Measurements from ENCODE around the gene N4BP2.
"Not testable (repeated sequence)": the region's sequence is repeated elsewhere in the genome, so short reads cannot be mapped to it uniquely, and the experiment has no call there.

Gene N4BP2

DNA sequence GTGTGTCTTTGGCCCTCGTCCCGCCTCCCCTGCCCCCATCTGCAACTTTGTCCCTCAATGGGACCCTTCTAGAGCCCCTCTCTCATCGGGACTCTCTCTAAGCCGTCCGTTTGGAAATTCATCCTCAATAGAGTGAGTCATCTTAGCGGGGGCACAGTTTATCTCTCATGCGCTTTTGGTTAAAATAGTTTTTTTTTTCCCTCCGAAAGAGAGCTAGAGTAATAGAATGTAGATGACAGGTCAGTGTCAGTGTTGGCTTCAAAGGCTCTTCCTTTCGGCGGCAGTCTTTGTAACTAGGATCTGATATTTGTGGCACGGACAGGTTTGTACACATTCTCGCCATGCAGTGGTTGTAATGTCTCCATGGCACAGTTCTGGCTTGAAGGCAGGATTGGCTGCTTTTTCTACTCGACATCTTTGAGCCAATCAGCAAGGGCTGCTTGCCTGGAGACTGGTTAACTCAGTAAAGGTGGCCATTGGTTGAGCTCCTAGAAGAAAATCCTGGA lies 989 bp downstream of the N4BP2 start:
- peak overlapping the region; percentile 94 for H3K27ac Mint-ChIP-seq
- peaks cover 44% of the 10 kb centered on the region for H3K4me1 Mint-ChIP-seq (ENCODE audit: low read depth)
- DNase-seq: peak; percentile 66
- H3K9me3 Mint-ChIP-seq: no peaks in the 10 kb centered on the region
- no peaks in the 10 kb centered on the region for H3K27me3 Mint-ChIP-seq
- H3K36me3 Mint-ChIP-seq (ENCODE audit: low read depth): peaks cover 29% of the 10 kb centered on the region
- peak overlapping the region; percentile 83 for H3K4me3 Mint-ChIP-seq

DNA sequence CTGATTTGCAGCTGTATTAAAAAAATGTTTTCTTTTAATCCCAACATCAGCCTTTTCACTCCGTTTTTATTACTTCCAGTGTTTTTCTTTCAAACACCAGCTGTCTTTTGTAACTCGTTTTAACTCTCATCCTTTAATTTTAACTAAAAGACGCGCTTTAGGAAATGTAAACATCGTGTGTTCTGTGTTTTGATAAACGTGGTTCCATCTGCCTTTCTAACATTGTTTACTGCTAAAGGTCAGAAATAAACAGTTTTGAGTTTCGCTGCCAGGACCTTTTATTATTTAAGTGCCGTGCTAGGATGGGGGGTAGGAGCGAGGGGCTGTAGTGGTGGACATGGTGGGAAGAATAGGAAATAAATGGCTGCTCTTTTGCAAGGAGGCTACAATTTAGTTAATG lies 1.5 kb downstream of the N4BP2 start:
- Mint-ChIP-seq H3K27ac (peak overlapping the region; percentile 94), H3K4me3 (peak overlapping the region; percentile 83), H3K36me3 (ENCODE audit: low read depth) (peaks cover 33% of the 10 kb centered on the region), H3K4me1 (ENCODE audit: low read depth) (peaks cover 44% of the 10 kb centered on the region), H3K27me3 (no peaks in the 10 kb centered on the region), H3K9me3 (no peaks in the 10 kb centered on the region)
- no peak for DNase-seq

DNA sequence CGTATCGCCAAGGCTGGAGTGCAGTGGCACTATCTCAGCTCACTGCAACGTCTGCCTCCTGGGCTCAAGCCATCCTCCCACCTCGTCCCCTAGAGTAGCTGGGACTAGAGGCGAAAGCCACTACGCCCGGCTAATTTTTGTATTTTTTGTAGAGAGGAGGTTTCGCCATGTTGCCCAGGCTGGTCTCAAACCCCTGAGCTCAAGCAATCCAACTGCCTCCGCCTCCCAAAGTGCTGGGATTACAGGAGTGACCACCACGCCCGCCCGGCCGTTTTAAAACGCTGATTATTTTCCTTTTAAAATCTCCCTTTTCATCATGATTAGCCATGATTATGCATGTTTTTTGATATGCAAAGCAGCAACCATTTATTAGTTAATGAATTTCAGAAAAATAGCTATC lies 2.2 kb downstream of the N4BP2 start:
- Mint-ChIP-seq H3K4me1 (ENCODE audit: low read depth) (peaks cover 45% of the 10 kb centered on the region), H3K9me3 (no peaks in the 10 kb centered on the region), H3K27ac (peak overlapping the region; percentile 52), H3K4me3 (peak overlapping the region; percentile 83), H3K27me3 (no peaks in the 10 kb centered on the region), H3K36me3 (ENCODE audit: low read depth) (peaks cover 38% of the 10 kb centered on the region)
- no peak for DNase-seq

DNA sequence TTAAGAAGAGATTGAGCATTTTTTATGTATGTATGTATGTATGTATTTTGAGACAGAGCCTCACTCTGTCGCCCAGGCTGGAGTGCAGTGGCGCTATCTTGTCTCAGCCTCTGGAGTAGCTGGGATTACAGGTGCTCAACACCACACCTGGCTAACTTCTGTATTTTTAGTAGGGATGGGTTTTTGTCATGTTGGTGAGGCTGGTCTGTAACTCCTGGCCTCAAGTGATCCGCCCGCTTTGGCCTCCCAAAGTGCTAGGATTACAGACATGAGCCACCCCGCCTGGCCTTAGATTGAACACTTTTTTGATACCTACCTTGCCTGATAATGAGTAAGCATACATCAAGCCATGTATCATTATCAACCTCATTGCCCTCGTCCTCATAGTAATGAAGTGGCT lies 2.7 kb downstream of the N4BP2 start:
- Mint-ChIP-seq H3K9me3 (no peaks in the 10 kb centered on the region), H3K4me3 (peak overlapping the region; percentile 83), H3K27me3 (no peaks in the 10 kb centered on the region), H3K4me1 (ENCODE audit: low read depth) (peaks cover 43% of the 10 kb centered on the region), H3K36me3 (ENCODE audit: low read depth) (peaks cover 43% of the 10 kb centered on the region), H3K27ac (peak overlapping the region; percentile 62)
- no peak for DNase-seq

DNA sequence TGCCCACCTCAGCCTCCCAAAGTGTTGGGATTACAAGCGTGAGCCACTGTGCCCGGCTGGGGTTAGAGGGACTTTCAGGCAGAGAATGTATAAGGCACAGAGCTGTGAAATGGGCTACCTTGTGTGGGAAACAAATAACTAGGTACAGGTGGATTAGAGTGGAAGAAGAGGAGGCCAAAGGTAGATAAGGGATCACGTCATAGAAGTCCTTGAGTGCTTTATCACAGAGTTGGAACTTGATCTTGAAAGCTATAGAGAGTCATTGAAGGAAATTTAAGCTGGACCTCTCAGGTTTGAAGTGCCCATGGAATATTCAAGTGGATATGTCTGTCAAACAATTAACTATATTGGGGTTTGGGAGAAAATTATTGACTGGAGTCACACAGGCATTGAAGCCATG lies 8.4 kb downstream of the N4BP2 start:
- Mint-ChIP-seq H3K4me1 (ENCODE audit: low read depth) (peaks cover 49% of the 10 kb centered on the region), H3K9me3 (no peaks in the 10 kb centered on the region), H3K27me3 (no peaks in the 10 kb centered on the region), H3K36me3 (ENCODE audit: low read depth) (peaks cover 49% of the 10 kb centered on the region), H3K27ac (no peak overlapping the region), H3K4me3 (no peak overlapping the region)
- DNase-seq: no peak

DNA sequence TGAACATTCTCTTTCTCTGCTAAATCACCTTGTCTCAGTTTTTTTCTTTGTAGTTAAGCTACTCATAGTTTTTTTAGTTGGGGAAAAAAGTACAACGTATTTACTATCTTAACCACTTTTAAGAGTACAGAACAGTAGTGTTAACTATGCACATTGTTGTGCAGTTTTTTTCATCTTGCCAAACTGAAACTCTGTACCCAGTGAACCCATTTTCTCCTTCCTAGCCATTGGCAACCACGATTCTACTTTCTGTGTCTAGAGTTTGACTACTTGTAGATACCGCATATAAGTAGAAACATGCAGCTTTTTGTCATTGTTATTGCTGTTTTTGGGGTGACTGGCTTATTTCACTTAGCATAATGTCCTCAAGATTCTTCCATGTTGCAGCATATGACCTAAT lies 10.0 kb downstream of the N4BP2 start:
- Mint-ChIP-seq H3K4me1 (ENCODE audit: low read depth) (peaks cover 57% of the 10 kb centered on the region), H3K27me3 (no peaks in the 10 kb centered on the region), H3K36me3 (ENCODE audit: low read depth) (peaks cover 43% of the 10 kb centered on the region), H3K4me3 (no peak overlapping the region), H3K27ac (peak overlapping the region; percentile 63), H3K9me3 (no peaks in the 10 kb centered on the region)
- no peak for DNase-seq

DNA sequence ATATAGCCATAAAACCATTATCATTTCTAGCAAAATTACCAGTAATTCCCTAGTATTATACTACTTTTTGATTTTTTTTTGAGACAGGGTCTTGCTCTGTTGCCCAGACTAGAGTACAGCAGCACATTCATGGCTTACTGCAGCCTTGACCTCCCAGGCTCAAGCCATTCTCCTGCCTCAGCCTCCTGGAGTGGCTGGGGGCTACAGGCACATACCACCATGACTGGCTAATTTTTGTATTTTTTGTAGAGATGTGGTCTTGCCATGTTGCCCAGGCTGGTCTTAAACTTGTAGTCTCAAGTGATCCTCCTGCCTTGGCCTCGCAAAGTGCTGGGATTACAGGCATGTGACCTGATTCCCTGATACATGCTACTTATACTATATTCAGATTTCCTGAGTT lies 13.7 kb downstream of the N4BP2 start:
- Mint-ChIP-seq H3K4me3 (no peak overlapping the region), H3K9me3 (no peaks in the 10 kb centered on the region), H3K36me3 (ENCODE audit: low read depth) (peaks cover 36% of the 10 kb centered on the region), H3K4me1 (ENCODE audit: low read depth) (peaks cover 43% of the 10 kb centered on the region), H3K27me3 (no peaks in the 10 kb centered on the region), H3K27ac (no peak overlapping the region)
- no peak for DNase-seq

DNA sequence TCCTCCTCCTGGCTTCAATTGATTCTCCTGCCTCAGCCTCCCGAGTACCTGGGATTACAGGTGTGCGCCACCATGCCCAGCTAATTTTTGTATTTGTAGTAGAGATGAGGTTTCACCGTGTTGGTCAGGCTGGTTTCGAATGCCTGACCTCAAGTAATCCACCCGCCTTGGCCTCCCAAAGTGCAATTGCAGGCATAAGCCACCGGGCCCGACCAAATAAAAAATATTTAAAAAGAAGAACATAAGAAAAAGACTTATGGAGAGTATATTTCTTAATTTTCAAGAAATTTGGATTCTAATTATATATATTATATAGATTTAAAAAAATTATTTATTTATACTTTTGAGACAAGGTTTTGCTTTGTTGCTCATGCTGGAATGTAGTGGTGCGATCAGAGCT lies 29.8 kb downstream of the N4BP2 start:
- Mint-ChIP-seq H3K4me1 (ENCODE audit: low read depth) (peaks cover 4% of the 10 kb centered on the region), H3K4me3 (no peak overlapping the region), H3K27ac (no peak overlapping the region), H3K27me3 (no peaks in the 10 kb centered on the region), H3K36me3 (ENCODE audit: low read depth) (peaks cover 24% of the 10 kb centered on the region), H3K9me3 (no peaks in the 10 kb centered on the region)
- DNase-seq: no peak

DNA sequence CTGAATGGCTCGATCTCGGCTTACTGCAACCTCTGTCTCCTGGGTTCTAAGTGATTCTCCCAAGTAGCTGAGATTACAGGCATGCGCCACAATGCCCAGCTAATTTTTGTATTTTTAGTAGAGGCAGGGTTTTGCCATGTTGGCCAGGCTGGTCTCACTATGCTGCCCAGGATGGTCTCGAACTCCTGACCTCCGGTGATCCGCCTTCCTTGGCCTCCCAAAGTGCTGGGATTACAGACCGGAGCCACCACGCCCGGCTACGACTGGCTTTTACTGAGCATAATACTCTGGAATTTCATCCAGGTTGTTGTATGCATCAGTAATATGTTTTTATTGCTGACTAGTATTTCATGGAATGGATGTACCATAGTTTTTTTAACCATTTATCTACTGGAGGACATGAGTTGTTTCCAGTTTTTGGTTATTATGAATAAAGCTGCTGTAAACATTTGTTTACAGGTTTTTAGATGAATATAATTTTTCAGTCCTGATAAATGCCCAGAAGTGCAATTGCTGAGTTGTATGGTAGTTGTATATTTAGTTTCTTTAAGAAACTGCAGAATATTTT lies 31.2 kb downstream of the N4BP2 start:
- H3K36me3 Mint-ChIP-seq (ENCODE audit: low read depth): peaks cover 20% of the 10 kb centered on the region
- H3K27ac Mint-ChIP-seq: no peak overlapping the region
- no peaks in the 10 kb centered on the region for H3K27me3 Mint-ChIP-seq
- no peak for DNase-seq
- no peak overlapping the region for H3K4me3 Mint-ChIP-seq
- no peaks in the 10 kb centered on the region for H3K9me3 Mint-ChIP-seq
- peaks cover 5% of the 10 kb centered on the region for H3K4me1 Mint-ChIP-seq (ENCODE audit: low read depth)

DNA sequence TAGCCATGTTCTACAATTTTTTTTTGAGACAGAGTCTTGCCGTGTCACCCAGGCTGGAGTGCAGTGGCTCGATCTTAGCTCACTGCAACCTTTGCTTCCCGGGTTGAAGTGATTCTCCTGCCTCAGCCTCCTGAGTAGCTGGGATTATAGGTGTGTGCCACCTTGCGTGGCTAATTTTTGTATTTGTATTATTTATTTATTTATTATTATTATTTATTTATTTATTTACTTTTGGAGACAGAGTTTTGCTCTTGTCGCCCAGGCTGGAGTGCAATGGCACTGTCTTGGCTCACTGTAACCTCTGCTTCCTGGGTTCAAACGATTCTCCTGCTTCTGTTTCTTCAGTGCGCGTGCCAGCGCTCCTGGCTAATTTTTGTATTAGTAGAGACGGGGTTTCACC lies 36.8 kb downstream of the N4BP2 start:
- not testable (repeated sequence) for H3K9me3 Mint-ChIP-seq, DNase-seq, H3K27me3 Mint-ChIP-seq, H3K4me3 Mint-ChIP-seq, H3K27ac Mint-ChIP-seq
- peaks cover 10% of the 10 kb centered on the region for H3K4me1 Mint-ChIP-seq (ENCODE audit: low read depth)
- H3K36me3 Mint-ChIP-seq (ENCODE audit: low read depth): peaks cover 17% of the 10 kb centered on the region

DNA sequence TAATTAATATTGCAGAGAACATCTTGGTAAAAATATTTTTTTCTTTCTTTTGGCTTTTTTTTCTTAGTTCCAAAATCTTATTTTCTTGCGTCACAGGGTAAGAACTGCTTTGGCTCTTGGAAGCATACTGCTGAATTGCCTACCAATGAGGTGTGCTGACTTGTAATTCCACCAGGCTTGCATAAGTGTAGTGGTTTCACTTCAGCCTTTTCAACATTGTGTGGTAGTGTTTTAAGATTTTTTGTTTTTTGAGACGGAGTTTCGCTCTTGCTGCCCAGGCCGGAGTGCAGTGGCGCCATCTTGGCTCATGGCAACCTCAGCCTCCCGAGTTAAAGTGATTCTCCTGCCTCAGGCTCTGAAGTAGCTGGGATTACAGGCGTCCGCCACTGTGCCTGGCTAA lies 42.4 kb downstream of the N4BP2 start:
- H3K36me3 Mint-ChIP-seq (ENCODE audit: low read depth): peaks cover 35% of the 10 kb centered on the region
- H3K4me3 Mint-ChIP-seq: no peak overlapping the region
- no peaks in the 10 kb centered on the region for H3K9me3 Mint-ChIP-seq
- no peak for DNase-seq
- peaks cover 6% of the 10 kb centered on the region for H3K4me1 Mint-ChIP-seq (ENCODE audit: low read depth)
- no peaks in the 10 kb centered on the region for H3K27me3 Mint-ChIP-seq
- H3K27ac Mint-ChIP-seq: no peak overlapping the region

DNA sequence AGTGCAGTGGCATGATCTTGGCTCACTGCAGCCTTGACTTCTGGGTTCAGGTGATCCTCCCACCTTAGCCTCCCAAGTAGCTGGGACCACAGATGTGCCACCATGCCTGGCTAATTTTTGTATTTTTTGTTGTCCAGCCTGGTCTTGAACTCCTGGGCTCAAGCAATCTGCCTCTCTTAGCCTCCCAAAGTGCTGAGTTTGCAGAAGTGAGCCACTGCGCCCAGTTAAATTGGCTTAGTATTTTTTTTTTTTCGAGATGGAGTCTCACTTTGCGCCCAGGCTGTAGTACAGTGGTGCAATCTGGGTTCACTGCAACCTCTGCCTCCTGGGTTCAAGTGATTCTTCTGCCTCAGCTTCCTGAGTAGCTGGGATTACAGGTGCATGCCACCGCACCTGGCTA lies 50.5 kb downstream of the N4BP2 start:
- H3K9me3 Mint-ChIP-seq, H3K4me3 Mint-ChIP-seq: not testable (repeated sequence)

DNA sequence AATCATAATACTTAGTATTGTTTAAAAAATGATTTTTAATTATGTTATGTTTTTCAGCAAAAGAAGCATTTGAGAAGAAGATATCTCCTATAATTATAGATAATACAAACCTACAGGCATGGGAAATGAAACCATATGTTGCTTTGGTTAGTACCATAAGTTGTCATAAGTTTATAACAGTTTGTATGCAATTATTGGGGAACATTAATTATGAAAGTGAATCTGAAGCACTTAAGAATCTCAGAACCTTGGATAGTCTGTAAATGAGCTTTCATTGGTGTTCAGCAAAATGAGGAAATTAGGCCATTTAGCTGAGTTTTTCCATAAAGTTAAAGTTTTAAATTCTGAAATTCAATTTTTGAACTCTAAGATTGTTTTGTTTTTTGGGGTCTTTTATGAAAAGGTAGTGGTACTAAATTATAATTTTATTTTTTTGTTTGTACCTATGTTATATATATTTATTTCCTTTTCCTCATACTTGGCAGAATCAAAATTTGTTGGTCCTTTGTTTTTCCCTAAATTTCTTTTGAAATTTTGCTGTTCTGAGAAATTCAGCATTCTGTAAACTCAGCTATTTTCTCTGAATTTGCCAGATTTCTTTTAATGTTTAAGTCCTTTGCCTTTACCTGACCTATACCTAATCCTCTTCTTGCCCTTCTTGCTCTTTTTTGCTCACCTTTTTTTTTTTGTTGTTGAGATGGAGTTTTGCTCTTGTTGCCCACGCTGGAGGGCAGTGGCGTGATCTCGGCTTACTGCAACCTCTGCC lies 55.6 kb downstream of the N4BP2 start:
- no peak overlapping the region for H3K27ac Mint-ChIP-seq
- no peak overlapping the region for H3K4me3 Mint-ChIP-seq

More for the DNA sequence above, 50.5 kb downstream of the N4BP2 start:
- not testable (repeated sequence) for H3K27ac Mint-ChIP-seq; DNase-seq; H3K4me1 Mint-ChIP-seq (ENCODE audit: low read depth); H3K27me3 Mint-ChIP-seq
- H3K36me3 Mint-ChIP-seq (ENCODE audit: low read depth): peaks cover 59% of the 10 kb centered on the region

DNA sequence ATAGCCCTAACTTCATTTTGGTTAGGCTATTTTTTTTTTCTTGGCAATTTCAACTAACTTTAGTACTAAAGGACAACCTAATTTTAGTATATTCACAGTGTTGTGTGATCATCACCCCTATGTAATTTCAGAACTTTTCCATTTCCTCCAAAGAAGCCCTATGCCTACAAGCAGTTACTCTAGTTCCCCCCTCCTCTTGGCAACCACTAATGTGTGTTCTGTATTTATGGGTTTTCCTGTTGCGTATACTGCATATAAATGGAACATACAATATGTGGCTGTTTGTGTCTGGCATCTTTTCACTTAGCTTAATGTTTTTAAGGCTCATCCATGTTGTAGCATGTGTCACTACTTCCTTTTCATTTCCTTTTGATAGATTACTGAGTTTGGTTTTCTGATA lies 57.6 kb downstream of the N4BP2 start:
- DNase-seq: no peak
- Mint-ChIP-seq H3K27ac (no peak overlapping the region), H3K36me3 (ENCODE audit: low read depth) (peaks cover 58% of the 10 kb centered on the region), H3K4me3 (no peak overlapping the region), H3K27me3 (no peaks in the 10 kb centered on the region), H3K4me1 (ENCODE audit: low read depth) (peaks cover 7% of the 10 kb centered on the region), H3K9me3 (no peaks in the 10 kb centered on the region)

More for the DNA sequence above, 55.6 kb downstream of the N4BP2 start:
- Mint-ChIP-seq H3K4me1 (ENCODE audit: low read depth) (peaks cover 2% of the 10 kb centered on the region), H3K27me3 (no peaks in the 10 kb centered on the region), H3K36me3 (ENCODE audit: low read depth) (peaks cover 58% of the 10 kb centered on the region), H3K9me3 (no peaks in the 10 kb centered on the region)
- DNase-seq: no peak

DNA sequence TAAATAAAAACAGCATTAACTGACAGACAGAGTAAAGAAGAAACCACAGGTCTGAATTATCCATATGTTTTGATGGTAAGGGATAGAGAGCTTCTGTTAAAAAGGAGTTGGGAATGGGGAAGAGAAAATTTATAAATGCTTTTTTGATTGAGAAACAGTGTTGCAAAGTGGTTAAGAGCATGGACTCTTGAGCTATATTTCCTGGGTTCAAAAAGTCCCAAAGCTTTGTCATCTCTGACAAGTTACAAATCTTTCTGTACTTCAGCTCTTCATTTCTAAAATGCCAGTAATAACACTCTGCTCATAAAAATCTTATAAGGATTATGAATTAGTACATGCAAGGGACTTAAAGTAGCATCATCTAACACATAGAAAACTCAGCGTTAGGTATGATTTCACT lies 62.2 kb downstream of the N4BP2 start:
- no peaks in the 10 kb centered on the region for H3K9me3 Mint-ChIP-seq
- DNase-seq: no peak
- H3K27ac Mint-ChIP-seq: no peak overlapping the region
- no peak overlapping the region for H3K4me3 Mint-ChIP-seq
- peaks cover 45% of the 10 kb centered on the region for H3K36me3 Mint-ChIP-seq (ENCODE audit: low read depth)
- no peaks in the 10 kb centered on the region for H3K27me3 Mint-ChIP-seq
- peaks cover 44% of the 10 kb centered on the region for H3K4me1 Mint-ChIP-seq (ENCODE audit: low read depth)

All from activated T-cell treated with anti-CD3 and anti-CD28 coated beads, Interleukin-2, amount 50 U/mL, for 24 hours (primary cell).